HG03378 (cell line): ENCODE data around the gene ADH6.
"Not testable (repeated sequence)": the region's sequence is repeated elsewhere in the genome, so short reads cannot be mapped to it uniquely, and the experiment has no call there.

Experiments used
- ATAC-seq: cut with Tn5 transposase; IDR thresholded peaks from one replicate; pipeline ENCODE4 v1.9.1; 2021; ENCODE audit warnings: mild to moderate bottlenecking, moderate library complexity; ENCODE audit not compliant: unreplicated experiment

The ADH6 gene

DNA sequence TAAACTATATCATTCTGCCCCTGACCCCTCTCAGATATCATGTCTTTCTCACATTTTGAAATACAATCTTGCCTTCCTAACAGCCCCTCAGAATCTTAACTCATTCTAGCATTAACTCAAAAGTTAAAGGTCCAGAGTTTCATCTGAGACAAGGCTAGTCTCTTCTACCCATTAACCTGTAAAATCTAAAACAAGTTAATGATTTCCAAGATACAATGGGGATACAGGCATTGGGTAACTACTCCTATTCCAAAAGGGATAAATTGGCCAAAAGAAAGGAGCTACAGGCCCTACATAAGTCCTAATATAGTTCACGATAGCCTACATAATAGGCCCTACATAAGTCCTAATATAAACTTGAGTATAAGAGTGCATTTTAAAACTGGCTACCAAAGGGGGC lies 18.9 kb downstream of the ADH6 start:
- no peak for ATAC-seq

DNA sequence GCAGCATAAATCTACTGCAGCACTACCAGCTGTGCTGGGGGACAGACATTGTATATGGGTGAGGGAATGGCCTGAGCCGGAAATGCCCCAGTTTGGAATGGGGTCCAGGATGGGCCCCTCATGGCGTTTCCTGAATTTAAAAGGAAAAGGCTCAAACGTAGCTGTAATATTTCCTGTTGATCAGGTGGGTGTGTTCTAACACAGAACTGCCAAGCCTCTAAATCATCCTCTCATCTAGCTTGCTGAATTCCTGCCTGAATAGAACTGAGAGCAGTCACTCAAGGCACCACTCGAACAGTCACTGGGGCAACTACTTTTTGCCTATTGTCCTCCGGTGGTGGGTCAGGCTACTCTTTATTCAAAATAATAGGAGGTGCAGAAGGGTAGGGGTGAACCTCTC lies 28.7 kb downstream of the ADH6 start:
- no peak for ATAC-seq

DNA sequence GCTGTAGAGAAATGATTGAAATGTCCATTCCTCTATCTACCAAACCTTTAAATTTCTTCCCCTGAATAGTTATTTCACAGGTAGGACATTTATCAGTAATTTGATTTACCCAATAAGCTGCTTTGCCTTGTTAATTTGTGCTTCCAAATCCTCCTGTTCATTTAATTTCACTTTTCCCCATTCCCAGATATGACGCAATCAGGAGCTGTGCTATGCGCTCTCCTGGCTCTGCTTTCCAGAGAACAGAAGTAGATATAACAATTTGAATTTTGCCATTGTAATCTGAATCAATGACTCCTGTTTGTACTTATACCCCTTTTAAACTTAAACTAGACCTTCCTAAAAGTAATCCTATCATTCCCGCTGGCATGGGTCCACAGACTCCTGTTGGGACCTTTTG lies 29.1 kb downstream of the ADH6 start:
- ATAC-seq: not testable (repeated sequence)

DNA sequence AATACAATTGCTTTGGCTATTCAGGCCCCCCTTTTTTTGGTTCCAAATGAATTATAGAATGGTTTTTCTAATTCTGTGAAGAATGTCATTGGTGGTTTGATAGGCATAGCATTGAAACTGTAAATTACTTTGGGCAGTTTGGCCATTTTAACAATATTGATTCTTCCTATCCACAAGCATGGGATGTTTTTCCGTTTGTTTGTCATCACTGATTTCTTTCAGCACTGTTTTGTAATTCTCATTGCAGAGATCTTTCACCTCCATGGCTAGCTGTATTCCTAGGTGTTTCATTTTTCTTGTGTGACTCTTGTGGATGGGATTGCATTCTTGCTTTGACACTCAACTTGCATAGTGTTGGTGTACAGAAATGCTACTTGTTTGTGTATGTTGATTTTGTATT lies 33.0 kb downstream of the ADH6 start:
- no peak for ATAC-seq

DNA sequence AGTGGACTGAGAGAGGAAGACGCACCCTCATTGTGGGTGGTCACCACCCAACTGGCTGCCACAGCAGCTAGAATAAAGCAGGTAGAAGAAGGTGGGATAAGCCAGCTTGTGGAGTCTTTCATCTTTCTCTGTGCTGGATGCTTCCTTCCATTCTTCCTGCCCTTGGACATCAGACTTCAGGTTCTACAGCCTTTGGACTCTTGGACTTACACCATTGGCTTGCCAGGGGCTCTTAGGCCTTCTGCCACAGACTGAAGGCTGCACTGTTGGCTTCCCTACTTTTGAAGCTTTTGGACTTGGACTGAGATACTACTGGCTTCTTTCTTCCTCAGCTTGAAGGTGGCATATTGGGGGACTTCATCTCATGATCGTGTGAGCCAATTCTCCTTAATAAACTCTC lies 33.5 kb downstream of the ADH6 start:
- ATAC-seq: no peak

DNA sequence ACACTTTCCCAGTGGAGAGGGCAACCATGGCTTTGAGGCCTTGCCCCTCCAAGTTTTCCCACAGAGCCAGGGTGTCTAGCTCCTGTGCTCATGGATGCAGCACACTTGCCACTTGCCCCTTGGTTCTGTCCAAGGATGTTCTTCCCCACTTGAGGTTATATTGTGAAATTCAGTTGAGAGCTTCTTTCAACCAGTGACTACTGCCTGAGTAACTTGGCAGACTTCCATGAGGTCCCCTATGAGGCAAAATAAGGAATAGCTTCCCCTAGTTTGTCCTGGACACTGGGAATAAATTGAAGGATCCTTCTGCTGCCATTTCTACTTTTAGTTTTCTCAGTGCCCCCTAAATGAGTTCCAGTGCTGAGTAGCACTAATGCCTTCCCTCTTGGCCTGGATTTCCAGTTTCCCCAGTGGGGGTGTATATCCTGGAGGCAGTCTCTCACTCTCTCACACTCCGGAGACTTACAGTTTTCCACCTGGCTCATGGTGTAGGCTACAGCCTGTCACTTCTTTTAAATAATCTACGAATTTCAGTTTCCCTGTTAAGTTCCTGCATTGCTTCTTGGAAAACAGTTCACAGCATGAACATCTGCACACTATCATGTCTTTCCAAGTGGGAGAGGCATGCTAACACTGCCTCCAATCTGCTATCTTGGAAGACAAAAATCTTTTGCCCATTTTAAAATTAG lies 38.5 kb downstream of the ADH6 start:
- ATAC-seq: no peak

DNA sequence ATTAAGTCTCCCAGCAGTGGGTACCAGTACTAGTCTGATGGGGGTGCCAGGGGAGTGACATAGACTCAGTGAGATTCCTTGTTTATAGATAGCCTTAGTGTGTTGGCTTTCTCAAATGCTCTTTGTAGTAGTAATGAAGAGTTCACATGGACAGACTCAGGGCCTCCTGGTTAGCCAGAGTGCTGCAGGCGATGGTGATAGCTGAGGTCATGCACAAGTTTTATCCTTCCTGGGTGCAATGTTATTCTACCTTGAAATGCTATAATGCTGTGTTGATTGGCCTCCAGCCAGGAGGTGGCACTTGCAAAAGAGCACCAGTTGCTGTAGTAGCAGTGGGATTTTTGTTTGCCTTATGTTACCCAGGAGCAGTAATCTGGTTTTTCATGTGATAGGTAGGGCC lies 39.4 kb downstream of the ADH6 start:
- ATAC-seq: no peak

DNA sequence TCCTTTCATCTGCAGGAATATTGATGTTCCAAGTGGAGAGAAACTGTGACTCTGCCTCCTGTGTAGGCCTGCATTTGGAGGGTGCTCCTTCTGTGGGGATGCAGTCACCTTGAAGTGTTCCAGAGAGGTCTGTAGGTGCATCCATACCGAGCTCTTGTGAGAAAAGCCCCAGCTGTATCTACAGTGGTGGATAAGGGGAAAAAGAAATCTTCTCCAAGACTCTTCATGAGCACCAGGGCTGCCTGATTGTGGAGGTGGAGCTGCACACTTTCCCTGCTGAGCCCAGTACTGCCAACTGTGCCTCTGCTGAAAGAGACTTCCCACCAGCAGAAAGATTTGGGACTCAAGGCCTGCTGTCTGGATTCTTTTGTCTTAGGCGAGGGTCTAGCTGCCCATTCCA lies 39.9 kb downstream of the ADH6 start:
- no peak for ATAC-seq

DNA sequence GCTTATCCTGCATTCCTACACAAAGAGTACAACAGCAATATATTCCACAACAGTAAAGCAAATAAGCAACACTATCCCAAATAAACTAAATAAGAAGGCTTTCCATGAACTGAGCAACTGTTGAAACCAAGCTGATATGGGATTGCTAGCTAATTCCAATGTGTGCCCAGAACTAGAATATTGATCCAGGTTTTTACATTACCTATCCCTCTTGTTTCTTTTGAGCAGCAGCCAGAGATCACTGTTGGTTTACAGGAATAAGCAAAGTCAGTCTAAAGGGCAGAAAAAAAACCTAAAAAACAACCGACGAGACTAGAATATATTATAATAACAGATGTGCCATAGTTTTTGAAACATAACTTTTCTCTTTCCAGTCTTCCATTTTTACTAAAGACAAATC lies 52.5 kb downstream of the ADH6 start:
- no peak for ATAC-seq

DNA sequence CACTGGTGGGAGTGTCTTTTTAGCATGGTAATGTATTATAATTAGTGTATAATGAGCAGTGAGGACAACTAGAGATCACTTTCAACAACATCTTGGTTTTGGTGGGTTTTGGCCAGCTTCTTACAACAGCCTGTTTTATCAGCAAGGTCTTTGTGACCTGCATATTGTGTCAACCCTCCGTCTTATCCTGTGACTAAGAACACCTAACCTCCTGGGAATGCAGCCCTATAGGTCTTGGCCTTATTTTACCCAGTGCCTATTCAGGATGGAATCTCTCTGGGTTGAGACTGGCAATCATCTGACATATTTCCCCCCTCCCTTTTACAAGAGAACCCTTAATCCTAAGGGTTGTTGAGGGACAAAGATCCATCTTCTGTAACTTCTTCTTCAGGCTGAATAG lies 53.1 kb downstream of the ADH6 start:
- no peak for ATAC-seq

DNA sequence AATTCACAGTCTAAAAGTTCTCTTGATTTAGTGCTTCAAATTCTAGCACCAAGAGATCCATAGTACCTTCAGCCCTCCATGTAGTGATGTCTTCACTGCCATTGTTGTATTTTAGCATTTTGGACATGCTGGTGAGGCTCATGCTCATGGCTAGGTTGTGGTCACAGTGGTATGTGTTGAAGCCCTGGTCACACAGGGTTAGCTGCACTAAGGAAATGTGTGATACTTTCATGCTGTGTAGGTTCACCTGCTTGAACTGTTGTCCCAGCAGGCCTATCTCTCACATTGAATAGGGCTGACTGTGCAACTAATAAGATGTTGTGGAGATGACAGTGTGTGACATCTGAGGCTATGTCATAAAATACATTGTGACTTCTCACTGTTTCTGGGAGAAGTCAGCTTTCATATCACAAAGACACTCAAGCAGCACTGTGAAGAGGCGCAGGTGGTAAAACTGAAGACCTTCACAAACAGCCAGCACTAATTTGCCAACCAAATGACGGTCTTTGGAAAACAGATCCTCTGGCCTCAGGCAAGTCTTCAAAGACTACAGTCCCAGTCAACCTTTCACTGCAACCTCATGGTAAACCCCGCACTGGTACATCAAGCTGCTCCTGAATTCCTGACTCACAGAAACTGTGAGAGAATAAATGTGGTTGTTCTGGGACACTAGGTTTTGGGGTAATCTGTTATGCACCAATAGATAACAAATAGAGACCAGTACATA lies 57.5 kb downstream of the ADH6 start:
- ATAC-seq: no peak

DNA sequence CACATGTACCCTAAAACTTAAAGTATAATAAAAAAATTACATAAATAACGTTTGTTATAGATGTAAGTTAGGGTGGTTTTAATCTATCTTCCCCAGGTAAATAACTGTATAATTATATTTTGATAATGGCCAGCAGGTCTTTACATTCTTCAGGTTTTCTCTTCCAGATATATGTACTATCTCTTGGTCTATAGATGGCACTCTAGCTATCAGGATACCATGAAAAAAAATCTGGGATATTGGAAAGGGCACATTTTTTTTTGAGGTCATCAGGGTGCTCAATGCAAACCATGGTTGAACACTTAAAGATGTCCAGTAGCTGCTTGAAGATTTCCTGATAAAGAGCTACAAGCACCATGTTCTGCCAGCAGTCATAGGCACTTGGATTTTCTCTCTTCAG lies 59.3 kb downstream of the ADH6 start:
- ATAC-seq: no peak

DNA sequence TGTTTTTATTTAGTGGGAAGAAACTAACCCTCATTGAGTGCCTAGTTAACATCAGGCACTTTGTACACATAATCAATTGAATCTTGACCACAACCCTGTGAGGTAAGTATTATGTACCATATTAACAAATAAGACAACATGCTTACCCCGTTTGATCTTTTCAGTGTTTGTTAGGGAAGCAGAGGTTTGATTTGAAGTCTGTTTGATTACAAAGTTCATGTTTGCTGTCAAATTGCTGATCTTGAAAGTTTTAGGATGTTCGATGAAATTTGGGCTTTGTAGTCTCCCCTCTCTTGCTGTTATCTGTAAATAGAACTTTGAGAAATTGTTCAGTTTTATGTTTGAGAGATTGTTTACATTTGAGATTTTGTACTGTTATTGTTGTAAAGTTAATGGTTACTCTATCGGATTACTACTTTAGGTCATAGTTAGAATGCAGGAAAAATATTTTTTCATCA lies 61.5 kb downstream of the ADH6 start:
- ATAC-seq: no peak

DNA sequence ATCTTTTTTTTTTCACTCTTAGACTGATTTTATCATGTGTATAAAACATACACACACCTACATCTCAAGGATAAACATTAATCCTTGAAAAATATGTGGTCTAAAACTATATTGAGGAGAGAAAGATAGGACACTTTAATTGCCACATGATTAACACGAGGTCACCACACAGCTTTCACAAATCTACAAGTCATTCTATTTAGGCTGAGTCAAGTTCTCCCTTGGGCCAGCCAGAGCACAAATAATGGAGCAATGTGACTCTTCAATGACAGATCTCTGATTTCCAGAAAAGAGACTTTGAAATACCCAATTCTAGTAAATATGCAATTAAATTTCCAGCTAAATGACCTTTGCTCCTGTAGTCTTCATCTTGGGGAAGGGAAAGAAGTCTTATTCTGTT lies 62.1 kb downstream of the ADH6 start:
- ATAC-seq: no peak

DNA sequence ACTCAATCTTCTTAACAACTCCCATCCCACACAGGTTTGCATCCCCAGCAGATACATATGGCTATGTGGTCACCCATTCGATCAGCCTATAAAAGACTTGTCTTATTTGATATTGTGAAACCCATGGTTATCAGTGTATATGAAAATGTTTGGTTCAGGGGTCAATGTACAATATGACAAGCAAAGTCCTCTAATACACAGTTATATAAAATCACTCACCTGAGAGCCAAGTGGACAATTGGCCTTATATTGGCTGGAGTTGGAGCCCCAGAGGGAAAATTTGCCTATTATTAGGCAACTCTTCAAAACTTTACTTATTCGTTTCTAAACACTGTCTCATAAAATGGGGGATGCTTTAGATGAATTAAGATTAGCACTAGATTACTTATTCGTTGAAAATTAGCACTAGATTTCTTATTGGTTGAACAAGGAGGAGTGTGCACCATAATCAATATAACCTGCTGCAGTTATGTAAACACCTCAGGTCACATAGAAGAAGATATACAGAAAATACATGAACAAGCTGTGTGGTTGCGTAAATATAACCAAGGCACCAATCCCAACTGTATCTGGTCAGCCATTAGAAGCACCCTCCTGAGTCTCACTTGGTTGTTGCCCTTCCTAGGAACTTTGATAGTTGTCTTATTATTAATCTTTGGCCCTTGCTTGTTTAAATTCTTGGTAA lies 64.2 kb downstream of the ADH6 start:
- no peak for ATAC-seq
